ENCODE data around the gene GAS7. TPM values are rescaled to one million over a fixed set of nuclear protein-coding genes. Genes with fewer than 3 reads are reported as not detected.
A peak's percentile ranks its signal among the peaks of the same experiment; 100 is the strongest.

GAS7 gene
- polyA plus RNA-seq, 1 donor (not counting 4 experiments of a cell fraction or from before 2014, with no cell fraction given) = 0.10 TPM

DNA sequence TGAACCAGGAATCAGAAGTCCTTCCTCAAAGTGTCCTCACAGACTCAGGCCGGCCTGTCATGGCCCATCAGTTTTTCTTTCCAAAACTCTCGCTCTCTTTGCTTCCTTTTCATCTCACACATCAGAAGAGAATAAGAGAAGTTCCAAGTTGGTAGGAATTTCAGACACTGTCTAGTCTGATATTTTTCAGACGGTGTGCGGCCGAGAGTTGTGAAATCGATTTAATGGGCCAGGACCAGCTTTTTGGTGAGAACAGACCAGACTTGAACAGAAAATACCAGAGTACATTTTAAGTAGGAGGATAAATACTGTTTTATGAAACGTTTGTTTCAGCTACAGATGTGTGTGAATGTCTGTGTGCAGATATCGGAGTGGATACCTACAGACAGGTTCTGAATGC lies 268.5 kb downstream of the GAS7 start:
- H3K9me3 ChIP-seq (ENCODE audit: control insufficient read depth, low read depth, low read length) = no peaks in the 10 kb centered on the region
- H3K27me3 ChIP-seq (ENCODE audit: control insufficient read depth, extremely low read depth, insufficient read depth, low read length) = no peaks in the 10 kb centered on the region
- H3K4me2 ChIP-seq (ENCODE audit: control insufficient read depth, extremely low read depth, insufficient read depth, low read depth, low read length) = no peak overlapping the region
- no peak for TF ChIP-seq EZH2 (IDR thresholded peaks at IDR 0.05; ENCODE audit: low read length)
- TF ChIP-seq, protein P1, sequence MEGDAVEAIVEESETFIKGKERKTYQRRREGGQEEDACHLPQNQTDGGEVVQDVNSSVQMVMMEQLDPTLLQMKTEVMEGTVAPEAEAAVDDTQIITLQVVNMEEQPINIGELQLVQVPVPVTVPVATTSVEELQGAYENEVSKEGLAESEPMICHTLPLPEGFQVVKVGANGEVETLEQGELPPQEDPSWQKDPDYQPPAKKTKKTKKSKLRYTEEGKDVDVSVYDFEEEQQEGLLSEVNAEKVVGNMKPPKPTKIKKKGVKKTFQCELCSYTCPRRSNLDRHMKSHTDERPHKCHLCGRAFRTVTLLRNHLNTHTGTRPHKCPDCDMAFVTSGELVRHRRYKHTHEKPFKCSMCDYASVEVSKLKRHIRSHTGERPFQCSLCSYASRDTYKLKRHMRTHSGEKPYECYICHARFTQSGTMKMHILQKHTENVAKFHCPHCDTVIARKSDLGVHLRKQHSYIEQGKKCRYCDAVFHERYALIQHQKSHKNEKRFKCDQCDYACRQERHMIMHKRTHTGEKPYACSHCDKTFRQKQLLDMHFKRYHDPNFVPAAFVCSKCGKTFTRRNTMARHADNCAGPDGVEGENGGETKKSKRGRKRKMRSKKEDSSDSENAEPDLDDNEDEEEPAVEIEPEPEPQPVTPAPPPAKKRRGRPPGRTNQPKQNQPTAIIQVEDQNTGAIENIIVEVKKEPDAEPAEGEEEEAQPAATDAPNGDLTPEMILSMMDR (optimal IDR thresholded peaks at IDR 0.05 in 1 of 3, IDR thresholded peaks at IDR 0.05 in 1 of 3, conservative IDR thresholded peaks at IDR 0.05 in 1 of 3; ENCODE audit: extremely low read depth in 1 of 3, insufficient read depth in 2 of 3, low read length in 3 of 3) = no peak
- H4K20me1 ChIP-seq (ENCODE audit: control insufficient read depth, extremely low read depth, insufficient read depth, low read length) = no peaks in the 10 kb centered on the region
- no peaks in the 10 kb centered on the region for H3K9me1 ChIP-seq (ENCODE audit: control insufficient read depth, extremely low read depth, insufficient read depth, low read length)
- H3K9ac ChIP-seq (ENCODE audit: control insufficient read depth, extremely low read depth, insufficient read depth, low read length) = no peak overlapping the region
- H3K4me3 ChIP-seq (ENCODE audit: control insufficient read depth in 2 of 3, extremely low read depth in 1 of 3, insufficient read depth in 2 of 3, low read depth in 1 of 3, low read length in 3 of 3) = no peak overlapping the region
- no peak overlapping the region for H3K27ac ChIP-seq (ENCODE audit: control insufficient read depth, insufficient read depth, low read length)
- FAIRE-seq = no peak
- no peak overlapping the region for H2AFZ ChIP-seq (ENCODE audit: control insufficient read depth, low read length)
- no peak for DNase-seq (ENCODE audit: low read depth, low spot score)
- dilution Hi-C loops (cut with MboI; ENCODE audit: extremely low pct_ligation_motif_present, low sequenced_read_pairs) = no loop called here
- H3K79me2 ChIP-seq (ENCODE audit: control insufficient read depth, insufficient read depth, low read length) = no peaks in the 10 kb centered on the region
- H3K36me3 ChIP-seq (ENCODE audit: control insufficient read depth in 2 of 2, extremely low read depth in 1 of 2, insufficient read depth in 2 of 2, low read length in 2 of 2) = no peaks in the 10 kb centered on the region
- no peaks in the 10 kb centered on the region for H3K4me1 ChIP-seq (ENCODE audit: control insufficient read depth, extremely low read depth, insufficient read depth, low read length)

DNA sequence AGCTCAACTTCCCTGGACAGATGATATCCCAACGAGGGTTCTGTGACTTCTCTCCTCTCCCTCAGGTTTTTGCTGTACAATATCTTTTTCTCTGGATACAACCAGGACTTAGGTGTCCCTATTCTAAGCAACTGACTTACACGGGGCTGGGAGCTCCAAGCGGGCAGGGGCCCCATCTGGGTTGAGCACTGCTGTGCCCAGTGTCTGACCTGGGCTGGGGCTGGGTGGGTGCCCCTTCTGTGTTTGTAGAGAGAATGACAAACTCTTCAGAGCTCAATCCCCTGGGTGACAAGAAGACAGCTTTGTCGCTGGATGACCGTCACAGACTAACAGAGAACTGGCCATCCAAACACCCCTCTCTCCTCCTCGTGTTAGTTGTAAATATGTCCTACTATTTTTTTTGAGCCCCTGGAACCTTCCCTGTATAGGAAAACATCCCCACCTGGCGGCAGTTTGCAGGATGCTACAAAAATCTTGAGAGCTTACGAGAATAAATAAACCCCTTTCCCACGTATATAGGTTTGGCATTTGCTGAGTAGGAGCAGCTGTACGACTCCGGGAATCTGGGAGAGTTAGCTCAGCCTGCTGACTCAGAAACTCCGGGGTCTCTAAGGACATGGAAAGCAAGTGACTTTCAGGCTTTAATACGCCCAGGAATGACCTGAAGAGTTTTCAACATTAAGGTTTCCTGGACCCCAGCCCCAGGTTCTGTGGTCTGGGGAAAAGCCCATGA lies 269.6 kb downstream of the GAS7 start:
- TF ChIP-seq, protein P1 (optimal IDR thresholded peaks at IDR 0.05 in 1 of 3, IDR thresholded peaks at IDR 0.05 in 1 of 3, conservative IDR thresholded peaks at IDR 0.05 in 1 of 3; ENCODE audit: extremely low read depth in 1 of 3, insufficient read depth in 2 of 3, low read length in 3 of 3) = peak; percentile 22 to 41 (median 26)
- no peak for TF ChIP-seq EZH2 (IDR thresholded peaks at IDR 0.05; ENCODE audit: low read length)
- Histone ChIP-seq H3K4me3 (ENCODE audit: control insufficient read depth in 2 of 3, extremely low read depth in 1 of 3, insufficient read depth in 2 of 3, low read depth in 1 of 3, low read length in 3 of 3) (no peak overlapping the region), H3K4me2 (ENCODE audit: control insufficient read depth, extremely low read depth, insufficient read depth, low read depth, low read length) (no peak overlapping the region), H3K4me1 (ENCODE audit: control insufficient read depth, extremely low read depth, insufficient read depth, low read length) (no peaks in the 10 kb centered on the region), H3K9ac (ENCODE audit: control insufficient read depth, extremely low read depth, insufficient read depth, low read length) (no peak overlapping the region), H3K27ac (ENCODE audit: control insufficient read depth, insufficient read depth, low read length) (no peak overlapping the region), H3K27me3 (ENCODE audit: control insufficient read depth, extremely low read depth, insufficient read depth, low read length) (no peaks in the 10 kb centered on the region), H3K36me3 (ENCODE audit: control insufficient read depth in 2 of 2, extremely low read depth in 1 of 2, insufficient read depth in 2 of 2, low read length in 2 of 2) (no peaks in the 10 kb centered on the region), H3K9me1 (ENCODE audit: control insufficient read depth, extremely low read depth, insufficient read depth, low read length) (no peaks in the 10 kb centered on the region), H3K79me2 (ENCODE audit: control insufficient read depth, insufficient read depth, low read length) (no peaks in the 10 kb centered on the region), H4K20me1 (ENCODE audit: control insufficient read depth, extremely low read depth, insufficient read depth, low read length) (no peaks in the 10 kb centered on the region), H3K9me3 (ENCODE audit: control insufficient read depth, low read depth, low read length) (no peaks in the 10 kb centered on the region), H2AFZ (ENCODE audit: control insufficient read depth, low read length) (no peak overlapping the region)
- no peak for DNase-seq (ENCODE audit: low read depth, low spot score)
- dilution Hi-C loops (cut with MboI; ENCODE audit: extremely low pct_ligation_motif_present, low sequenced_read_pairs) = no loop called here
- no peak for FAIRE-seq

All from keratinocyte (primary cell).